T-helper 1 cell (primary cell): ENCODE data around the gene RPS15.

Experiments used
- DNase-seq, 5 donors: peaks; one replicate each; pipeline ENCODE4 v3.0.0-alpha.2; 2012 to 2020
- total RNA-seq, 4 donors: gene quantifications; one replicate each; lab custom pipeline; 2026; lab: John Stamatoyannopoulos, UW

Gene RPS15
- 275 to 518 (median 355) reads per million in 4 donors for total RNA-seq

- peak; percentile 93 to 97 (median 94) for DNase-seq
These were observed at the start of gene RPS15 for GRCh38 chr19:1438035-1438932. TSS of gene RPS15 (plus strand) at chr19:1438396. CDS start at chr19:1438426, 30 bp downstream.

- no peak for DNase-seq
These were observed 49.6 kb upstream of the RPS15 start for GRCh38 chr19:1388637-1389026.

- DNase-seq, result no peak
These were observed 48.9 kb upstream of the RPS15 start for GRCh38 chr19:1389033-1389940.

GRCh38 chr19:1390890-1391423 is 47.2 kb upstream of the RPS15 start:
- DNase-seq, result no peak

GRCh38 chr19:1392407-1392806 is 45.8 kb upstream of the RPS15 start:
- DNase-seq, result no peak

- DNase-seq, result no peak
These were observed 45.2 kb upstream of the RPS15 start for GRCh38 chr19:1392939-1393530.

- DNase-seq, result no peak
These were observed 44.4 kb upstream of the RPS15 start for GRCh38 chr19:1393841-1394240.

- DNase-seq, result no peak
These were observed 43.7 kb upstream of the RPS15 start for GRCh38 chr19:1394252-1395193.

- no peak for DNase-seq
These were observed 42.8 kb upstream of the RPS15 start for GRCh38 chr19:1395194-1396018.

- no peak for DNase-seq
These were observed 42.0 kb upstream of the RPS15 start for GRCh38 chr19:1396019-1396767.

- DNase-seq, result no peak
These were observed 41.2 kb upstream of the RPS15 start for GRCh38 chr19:1396768-1397679.

GRCh38 chr19:1397838-1398237 is 40.4 kb upstream of the RPS15 start:
- no peak for DNase-seq

GRCh38 chr19:1399079-1399478 is 39.1 kb upstream of the RPS15 start:
- DNase-seq, result no peak

GRCh38 chr19:1399745-1400144 is 38.5 kb upstream of the RPS15 start:
- no peak for DNase-seq

- DNase-seq, result no peak
These were observed 37.7 kb upstream of the RPS15 start for GRCh38 chr19:1400281-1401137.

- peak; percentile 38 to 59 (median 45) for DNase-seq
These were observed 36.9 kb upstream of the RPS15 start, which contains the start of gene GAMT for GRCh38 chr19:1401138-1401888. TSS of gene GAMT (minus strand) at chr19:1401542. CDS start at chr19:1401476, 66 bp downstream.

GRCh38 chr19:1401889-1402217 is 36.3 kb upstream of the RPS15 start:
- DNase-seq, result no peak
